Measurements from ENCODE around the gene CCDC110.

The CCDC110 gene

DNA sequence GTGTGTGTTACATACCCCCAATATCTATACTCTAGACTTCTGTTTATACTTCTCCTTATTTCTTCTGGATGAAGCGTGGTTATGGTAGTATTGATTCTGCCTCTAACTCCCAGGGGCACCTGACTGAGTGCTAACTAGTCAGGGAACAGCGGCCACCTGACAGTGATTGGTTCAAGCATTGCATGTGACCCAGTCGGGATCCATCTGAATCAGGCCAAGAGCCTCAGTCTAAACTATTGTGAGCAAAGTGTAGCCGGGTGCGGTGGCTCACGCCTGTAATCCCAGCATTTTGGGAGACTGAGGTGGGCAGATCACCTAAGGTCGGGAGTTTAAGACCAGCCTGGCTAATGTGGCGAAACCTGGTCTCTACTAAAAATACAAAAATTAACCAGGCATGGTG, 10.0 kb downstream of the CCDC110 start:
- no peak for DNase-seq (ENCODE audit: low spot score)
- TF ChIP-seq, protein P1, sequence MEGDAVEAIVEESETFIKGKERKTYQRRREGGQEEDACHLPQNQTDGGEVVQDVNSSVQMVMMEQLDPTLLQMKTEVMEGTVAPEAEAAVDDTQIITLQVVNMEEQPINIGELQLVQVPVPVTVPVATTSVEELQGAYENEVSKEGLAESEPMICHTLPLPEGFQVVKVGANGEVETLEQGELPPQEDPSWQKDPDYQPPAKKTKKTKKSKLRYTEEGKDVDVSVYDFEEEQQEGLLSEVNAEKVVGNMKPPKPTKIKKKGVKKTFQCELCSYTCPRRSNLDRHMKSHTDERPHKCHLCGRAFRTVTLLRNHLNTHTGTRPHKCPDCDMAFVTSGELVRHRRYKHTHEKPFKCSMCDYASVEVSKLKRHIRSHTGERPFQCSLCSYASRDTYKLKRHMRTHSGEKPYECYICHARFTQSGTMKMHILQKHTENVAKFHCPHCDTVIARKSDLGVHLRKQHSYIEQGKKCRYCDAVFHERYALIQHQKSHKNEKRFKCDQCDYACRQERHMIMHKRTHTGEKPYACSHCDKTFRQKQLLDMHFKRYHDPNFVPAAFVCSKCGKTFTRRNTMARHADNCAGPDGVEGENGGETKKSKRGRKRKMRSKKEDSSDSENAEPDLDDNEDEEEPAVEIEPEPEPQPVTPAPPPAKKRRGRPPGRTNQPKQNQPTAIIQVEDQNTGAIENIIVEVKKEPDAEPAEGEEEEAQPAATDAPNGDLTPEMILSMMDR (conservative IDR thresholded peaks at IDR 0.05; ENCODE audit: low read depth), result no peak
- H3K27ac ChIP-seq, result no peak overlapping the region
- ChIA-PET POLR2A (ENCODE audit: low non-redundant PET) (no interaction called here), CTCF (interaction anchor here (0.6 to 0.8 kb wide), 3 partner anchors 9 to 1694 kb away, joined by 3 read pairs; no protein-coding TSS in a partner anchor)

DNA sequence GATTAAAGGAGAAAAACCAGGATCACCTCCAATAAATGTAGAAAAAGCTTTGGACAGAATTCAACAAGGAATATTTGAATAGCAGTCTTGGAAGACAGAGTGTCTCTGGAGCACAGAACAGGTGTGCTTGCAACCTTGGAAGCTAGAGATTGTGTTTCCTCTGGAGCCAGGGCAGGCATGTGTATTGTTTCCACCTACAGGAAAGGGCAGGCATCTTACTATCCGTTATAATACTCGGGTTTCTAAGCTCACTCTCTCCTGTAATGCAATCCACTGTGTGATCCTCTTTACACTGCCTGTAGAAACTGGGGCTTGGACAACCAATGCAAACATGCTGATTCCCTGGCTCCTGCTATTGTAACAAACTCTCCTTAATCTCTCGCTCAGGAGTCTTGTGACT, 14.4 kb downstream of the CCDC110 start:
- H3K27ac ChIP-seq, result no peak overlapping the region
- ChIA-PET CTCF (no interaction called here), POLR2A (ENCODE audit: low non-redundant PET) (no interaction called here)
- TF ChIP-seq, protein P1 (conservative IDR thresholded peaks at IDR 0.05; ENCODE audit: low read depth), result no peak
- no peak for DNase-seq (ENCODE audit: low spot score)

DNA sequence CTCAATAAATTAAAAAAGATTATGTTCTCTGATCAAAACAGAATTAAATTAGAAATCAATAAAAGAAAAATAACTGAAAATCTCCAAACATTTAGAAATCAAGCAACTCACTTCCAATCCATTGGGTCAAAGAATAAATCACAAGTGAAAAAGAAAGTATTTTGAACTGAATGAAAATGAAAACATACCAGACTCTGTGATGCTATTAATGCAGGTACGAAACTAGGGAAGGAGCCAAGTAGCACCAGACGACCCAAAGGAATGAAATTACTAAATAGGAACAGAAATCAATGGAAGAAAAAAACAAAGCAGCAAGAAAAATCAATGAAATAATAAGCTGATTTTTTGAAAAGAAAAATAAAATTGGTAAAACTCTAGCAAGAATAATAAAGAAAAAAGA, 15.4 kb downstream of the CCDC110 start:
- ChIA-PET POLR2A (ENCODE audit: low non-redundant PET) (no interaction called here), CTCF (interaction anchor here (0.5 kb wide), 1 partner anchor 32 kb away, joined by 3 read pairs; no protein-coding TSS in a partner anchor)
- DNase-seq (ENCODE audit: low spot score), result no peak
- no peak overlapping the region for H3K27ac ChIP-seq
- TF ChIP-seq, protein P1 (conservative IDR thresholded peaks at IDR 0.05; ENCODE audit: low read depth), result no peak

DNA sequence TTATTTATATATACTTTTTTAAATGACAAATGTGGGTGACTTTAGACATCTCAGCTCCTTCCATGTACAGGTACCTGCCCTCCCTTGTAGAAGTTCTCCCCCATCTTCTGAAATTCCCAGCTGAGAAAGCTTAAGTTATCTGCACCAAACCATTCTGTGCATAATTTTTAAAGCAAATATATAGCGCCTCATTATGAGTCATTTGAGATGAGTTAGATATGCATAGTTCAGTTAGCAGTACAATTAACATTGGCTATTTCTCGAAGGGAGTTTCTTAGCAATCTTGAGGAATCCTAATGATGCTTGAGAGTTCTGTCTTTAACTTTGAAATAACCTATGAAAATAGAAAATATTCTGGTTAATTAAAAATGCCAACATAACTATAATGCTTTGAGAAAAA, 26.3 kb downstream of the CCDC110 start:
- ChIA-PET POLR2A (ENCODE audit: low non-redundant PET) (no interaction called here), CTCF (interaction anchor here (1.3 kb wide), 1 partner anchor 31 kb away, joined by 3 read pairs; no protein-coding TSS in a partner anchor)
- no peak for DNase-seq (ENCODE audit: low spot score)
- no peak overlapping the region for H3K27ac ChIP-seq
- TF ChIP-seq, protein P1 (conservative IDR thresholded peaks at IDR 0.05; ENCODE audit: low read depth), result no peak

DNA sequence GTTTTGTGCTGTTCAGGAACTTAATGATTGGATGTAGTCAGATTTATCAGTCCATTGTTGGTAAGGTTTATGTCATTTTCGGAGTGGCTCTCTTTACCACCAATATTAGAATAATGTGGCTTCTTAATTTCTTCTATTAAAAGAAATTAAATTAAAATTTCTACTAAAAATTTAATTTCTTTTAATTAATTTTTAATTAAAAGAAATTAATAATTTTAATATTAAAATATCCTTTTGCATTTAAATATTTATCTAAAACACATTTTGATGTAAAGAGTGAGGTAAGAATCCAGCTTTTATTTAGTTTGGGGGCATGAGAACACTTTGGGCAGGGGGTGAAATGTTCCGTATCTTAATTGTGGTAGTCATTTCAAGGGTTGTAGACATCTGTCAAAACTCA, 30.1 kb downstream of the CCDC110 start:
- CTCF ChIA-PET, result interaction anchor here (0.6 to 0.7 kb wide), 2 partner anchors 256 to 596 kb away, joined by 3 to 4 read pairs; no protein-coding TSS in a partner anchor
- H3K27ac ChIP-seq, result no peak overlapping the region
- no peak for DNase-seq (ENCODE audit: low spot score)
- TF ChIP-seq, protein P1 (conservative IDR thresholded peaks at IDR 0.05; ENCODE audit: low read depth), result no peak
- POLR2A ChIA-PET (ENCODE audit: low non-redundant PET), result interaction anchor here (0.7 kb wide), 1 partner anchor 7 kb away, joined by 3 read pairs; no protein-coding TSS in a partner anchor

DNA sequence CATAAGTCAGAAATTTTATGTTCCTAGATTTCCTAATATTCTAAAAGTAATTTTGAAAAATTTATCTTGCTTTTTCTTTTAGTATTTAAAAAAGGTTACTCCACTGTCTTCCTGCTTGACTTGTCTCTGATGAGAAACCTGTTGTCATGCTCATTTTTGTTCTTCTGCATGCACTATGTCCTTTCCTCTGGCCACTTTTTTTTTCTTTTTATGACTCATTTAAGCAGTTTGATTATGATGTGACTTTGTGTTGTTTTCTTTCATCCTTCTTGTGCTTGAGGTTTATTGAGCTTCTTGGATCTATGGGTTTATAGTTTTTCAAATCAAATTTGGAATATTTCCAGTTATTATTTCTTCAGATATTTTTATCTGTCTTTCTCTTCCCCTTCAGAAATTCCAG, 33.7 kb downstream of the CCDC110 start:
- ChIA-PET POLR2A (ENCODE audit: low non-redundant PET) (no interaction called here), CTCF (interaction anchor here (0.9 to 1.0 kb wide), 2 partner anchors 26 to 160 kb away, joined by 3 read pairs; no protein-coding TSS in a partner anchor)
- no peak overlapping the region for H3K27ac ChIP-seq
- DNase-seq (ENCODE audit: low spot score), result no peak
- TF ChIP-seq, protein P1 (conservative IDR thresholded peaks at IDR 0.05; ENCODE audit: low read depth), result no peak
